Measurements from ENCODE around the gene UNC5A. TPM values are rescaled to one million over a fixed set of nuclear protein-coding genes. Genes with fewer than 3 reads are reported as not detected.

The UNC5A gene
- total RNA-seq, 4 donors from 2014 or later, result 0.34 to 0.67 (median 0.67) TPM; not detected in 1

GRCh38 chr5:176809544-176810080 lies 747 bp upstream of the UNC5A start:
- Histone ChIP-seq H3K4me3 (replicated peaks in 1 of 3) (no peak overlapping the region), H3K27ac (no peak overlapping the region), H3K9me3 (no peaks in the 10 kb centered on the region), H3K27me3 (no peaks in the 10 kb centered on the region), H3K4me1 (peaks cover 0 to 8% of the 10 kb centered on the region in 2 donors), H3K36me3 (no peaks in the 10 kb centered on the region)
- DNase-seq, result no peak
- 0 to 3% methylated on average over 4 to 23 of the region's 48 CpGs for WGBS, 2 donors
- TF ChIP-seq CTCF (IDR thresholded peaks at IDR 0.05), result no peak
- intact Hi-C loops (cut with DNase I), result no loop called here

- H3K4me1 ChIP-seq, result peaks cover 0 to 8% of the 10 kb centered on the region in 2 donors
- no peak overlapping the region for H3K27ac ChIP-seq
- no peak overlapping the region for H3K4me3 ChIP-seq (replicated peaks in 1 of 3)
- H3K27me3 ChIP-seq, result no peaks in the 10 kb centered on the region
- TF ChIP-seq POLR2A (IDR thresholded peaks at IDR 0.05) (no peak), CTCF (IDR thresholded peaks at IDR 0.05) (no peak)
- no peaks in the 10 kb centered on the region for H3K9me3 ChIP-seq
- intact Hi-C loops (cut with DNase I), result no loop called here
- WGBS, 2 donors, result 7 to 15% methylated on average over 17 to 35 of the region's 68 CpGs
- DNase-seq, result no peak
- H3K36me3 ChIP-seq, result no peaks in the 10 kb centered on the region
Measured at GRCh38 chr5:176810687-176811501, 535 bp downstream of the UNC5A start.

GRCh38 chr5:176812269-176813259 lies 2.2 kb downstream of the UNC5A start:
- intact Hi-C loops (cut with DNase I), result no loop called here
- no peaks in the 10 kb centered on the region for H3K27me3 ChIP-seq
- 41 to 57% methylated on average over 21 to 28 of the region's 37 CpGs for WGBS, 2 donors

GRCh38 chr5:176813587-176814312 lies 3.4 kb downstream of the UNC5A start:
- no peaks in the 10 kb centered on the region for H3K36me3 ChIP-seq
- H3K4me1 ChIP-seq, result peaks cover 0 to 18% of the 10 kb centered on the region in 2 donors
- H3K27ac ChIP-seq, result no peak overlapping the region
- TF ChIP-seq CTCF (IDR thresholded peaks at IDR 0.05), result no peak
- TF ChIP-seq POLR2A (IDR thresholded peaks at IDR 0.05), result no peak
- no peak overlapping the region for H3K4me3 ChIP-seq (replicated peaks in 1 of 3)
- peaks cover 4% of the 10 kb centered on the region for H3K27me3 ChIP-seq
- 77% methylated on average over 11 to 15 of the region's 16 CpGs for WGBS, 2 donors
- H3K9me3 ChIP-seq, result no peaks in the 10 kb centered on the region
- intact Hi-C loops (cut with DNase I), result no loop called here
- no peak for DNase-seq

More at GRCh38 chr5:176812269-176813259, 2.2 kb downstream of the UNC5A start:
- no peaks in the 10 kb centered on the region for H3K9me3 ChIP-seq
- H3K4me3 ChIP-seq (replicated peaks in 1 of 3), result no peak overlapping the region
- no peak for DNase-seq
- H3K4me1 ChIP-seq, result peaks cover 0 to 12% of the 10 kb centered on the region in 2 donors
- no peak overlapping the region for H3K27ac ChIP-seq
- TF ChIP-seq CTCF (IDR thresholded peaks at IDR 0.05) (no peak), POLR2A (IDR thresholded peaks at IDR 0.05) (no peak)
- H3K36me3 ChIP-seq, result no peaks in the 10 kb centered on the region
